WTC11 (cell line): ENCODE results near the gene CATSPER1. TPM values are rescaled to one million over a fixed set of nuclear protein-coding genes. Genes with fewer than 3 reads are reported as not detected.
A peak's percentile ranks its signal among the peaks of the same experiment; 100 is the strongest.

ENCODE experiments used
- ATAC-seq: fragments of 200-7000 bp; cut with Tn5 transposase; 2 replicates; pipeline ENCODE4 v1.10.0; 2021; ENCODE audit warnings: mild to moderate bottlenecking, moderate library complexity
- CTCF ChIA-PET: fragments of 300-600 bp; sonication (Branson Sonifier 250); formaldehyde crosslinking; loops from one replicate; lab custom pipeline; 2021; ENCODE audit warnings: antibody characterized with exemption; lab: Charles Lee
- POLR2A ChIA-PET: fragments of 350-600 bp; sonication (Branson Sonifier 250); formaldehyde crosslinking; loops from one replicate; lab custom pipeline; 2021; ENCODE audit warnings: antibody characterized with exemption; lab: Charles Lee
- DNase-seq: peaks from one replicate; pipeline ENCODE4 v3.0.0; 2021; ENCODE audit warnings: low spot score
- H3K27ac Mint-ChIP-seq: 2 replicates; pipeline ENCODE4 v1.8.0; 2021; ENCODE audit warnings: mixed read lengths
- H3K27me3 Mint-ChIP-seq: 2 replicates; pipeline ENCODE4 v1.8.0; 2021; ENCODE audit warnings: low read depth, mild to moderate bottlenecking, moderate library complexity, mixed read lengths
- H3K36me3 Mint-ChIP-seq: 2 replicates; pipeline ENCODE4 v1.8.0; 2021; ENCODE audit warnings: mixed read lengths
- H3K4me1 Mint-ChIP-seq: 2 replicates; pipeline ENCODE4 v1.8.0; 2022; ENCODE audit warnings: mixed read lengths
- H3K4me3 Mint-ChIP-seq: 2 replicates; pipeline ENCODE4 v1.8.0; 2021; ENCODE audit warnings: mild to moderate bottlenecking, moderate library complexity, mixed read lengths
- H3K9me3 Mint-ChIP-seq: 2 replicates; pipeline ENCODE4 v1.8.0; 2021; ENCODE audit warnings: mixed read lengths
- ARID4B ChIP-seq: sonication (generic); formaldehyde crosslinking; IDR thresholded peaks from 2 replicates; pipeline ENCODE4 v1.8.0; 2023; ENCODE audit warnings: missing genetic modification reagents, mild to moderate bottlenecking, borderline replicate concordance
- CBFB ChIP-seq: sonication (generic); formaldehyde crosslinking; IDR thresholded peaks from 2 replicates; pipeline ENCODE4 v1.8.1; 2022; ENCODE audit warnings: mild to moderate bottlenecking, low read depth, missing genetic modification reagents
- CREB1 ChIP-seq: sonication (generic); formaldehyde crosslinking; IDR thresholded peaks from 2 replicates; pipeline ENCODE4 v1.8.0; 2023; ENCODE audit warnings: mild to moderate bottlenecking, missing genetic modification reagents
- CREM ChIP-seq: sonication (generic); formaldehyde crosslinking; IDR thresholded peaks from 2 replicates; pipeline ENCODE4 v1.8.1; 2022; ENCODE audit warnings: mild to moderate bottlenecking, missing genetic modification reagents, moderate library complexity
- E2F5 ChIP-seq: sonication (generic); formaldehyde crosslinking; IDR thresholded peaks from 2 replicates; pipeline ENCODE4 v1.8.1; 2022; ENCODE audit warnings: mild to moderate bottlenecking, moderate library complexity, missing genetic modification reagents
- ETV6 ChIP-seq: sonication (generic); formaldehyde crosslinking; IDR thresholded peaks from 2 replicates; pipeline ENCODE4 v1.8.1; 2022; ENCODE audit warnings: mild to moderate bottlenecking, missing genetic modification reagents
- FOXK1 ChIP-seq: sonication (generic); formaldehyde crosslinking; IDR thresholded peaks from 2 replicates; pipeline ENCODE4 v1.8.0; 2022; ENCODE audit warnings: mild to moderate bottlenecking, moderate library complexity, missing genetic modification reagents
- GABPB1 ChIP-seq: sonication (generic); formaldehyde crosslinking; IDR thresholded peaks from 2 replicates; pipeline ENCODE4 v1.8.1; 2023; ENCODE audit warnings: mild to moderate bottlenecking, missing genetic modification reagents
- HMGXB4 ChIP-seq: sonication (generic); formaldehyde crosslinking; IDR thresholded peaks from 2 replicates; pipeline ENCODE4 v1.8.1; 2023; ENCODE audit warnings: mild to moderate bottlenecking, moderate library complexity, missing genetic modification reagents
- IRF1 ChIP-seq: sonication (generic); formaldehyde crosslinking; IDR thresholded peaks from 2 replicates; pipeline ENCODE4 v1.8.0; 2023; ENCODE audit warnings: missing genetic modification reagents
- MAX ChIP-seq: sonication (generic); formaldehyde crosslinking; IDR thresholded peaks from 2 replicates; pipeline ENCODE4 v1.8.0; 2022; ENCODE audit warnings: mild to moderate bottlenecking, missing genetic modification reagents
- MYBL2 ChIP-seq: sonication (generic); formaldehyde crosslinking; IDR thresholded peaks from 2 replicates; pipeline ENCODE4 v1.8.1; 2023; ENCODE audit warnings: mild to moderate bottlenecking, moderate library complexity, missing genetic modification reagents
- NFATC4 ChIP-seq: fragments of 250-450 bp; sonication (Bioruptor Pico); IDR thresholded peaks from 2 replicates; pipeline ENCODE4 v1.9.0; 2021; ENCODE audit warnings: mild to moderate bottlenecking
- NFYB ChIP-seq: sonication (generic); formaldehyde crosslinking; conservative IDR thresholded peaks from 2 replicates; pipeline ENCODE4 v1.8.0; 2022; ENCODE audit warnings: low read depth, missing genetic modification reagents
- OVOL2 ChIP-seq: fragments of 250-450 bp; sonication (Bioruptor Pico); IDR thresholded peaks from 2 replicates; pipeline ENCODE4 v1.9.0; 2021; ENCODE audit warnings: mild to moderate bottlenecking, borderline replicate concordance
- SP1 ChIP-seq: sonication (generic); formaldehyde crosslinking; conservative IDR thresholded peaks from 2 replicates; pipeline ENCODE4 v1.8.1; 2022; ENCODE audit warnings: missing genetic modification reagents
- TEAD1 ChIP-seq: sonication (generic); formaldehyde crosslinking; IDR thresholded peaks from 2 replicates; pipeline ENCODE4 v1.8.0; 2022; ENCODE audit warnings: mild to moderate bottlenecking, missing genetic modification reagents
- USF1 ChIP-seq: sonication (generic); formaldehyde crosslinking; IDR thresholded peaks from 2 replicates; pipeline ENCODE4 v1.8.0; 2022; ENCODE audit warnings: mild to moderate bottlenecking, missing genetic modification reagents
- USF2 ChIP-seq: sonication (generic); formaldehyde crosslinking; IDR thresholded peaks from 2 replicates; pipeline ENCODE4 v1.8.1; 2023; ENCODE audit warnings: mild to moderate bottlenecking, missing genetic modification reagents, moderate library complexity
- ZNF416 ChIP-seq: fragments of 250-450 bp; sonication (Bioruptor Pico); IDR thresholded peaks from 2 replicates; pipeline ENCODE4 v1.9.0; 2021; ENCODE audit warnings: mild to moderate bottlenecking, inconsistent platforms
- ZSCAN18 ChIP-seq: fragments of 250-450 bp; sonication (Bioruptor Pico); IDR thresholded peaks from 2 replicates; pipeline ENCODE4 v2.1.2; 2022; ENCODE audit warnings: mild to moderate bottlenecking, moderate library complexity
- total RNA-seq: library from RNA; stranded (reverse); gene quantifications from 3 replicates; pipeline ENCODE4 v1.2.3, GENCODE V29; 2021

The CATSPER1 gene
- total RNA-seq, 1 experiment from 2014 or later: not detected

GRCh38 chr11:66052664-66052982, 26.3 kb upstream of the CATSPER1 start (continued):
- TF ChIP-seq USF1 (CRISPR knock-in tag): no peak
- no peak for TF ChIP-seq CREB1 (CRISPR knock-in tag)

GRCh38 chr11:66051766-66052663, 25.7 kb upstream of the CATSPER1 start, which contains the start of gene SF3B2:
SF3B2 (plus strand) TSS chr11:66052364; CDS start chr11:66052385, 21 bp downstream.
- H3K4me1 Mint-ChIP-seq: peaks cover 35% of the 10 kb centered on the region
- H3K9me3 Mint-ChIP-seq: no peaks in the 10 kb centered on the region
- DNase-seq: peak; percentile 97
- ATAC-seq: peak; percentile 95
- peaks cover 32% of the 10 kb centered on the region for H3K36me3 Mint-ChIP-seq
- POLR2A ChIA-PET: interaction anchor here (0.5 to 1.9 kb wide), 6 partner anchors 20 to 216 kb away, joined by 3 to 8 read pairs (median 4); partner anchors contain the start of genes FIBP and MUS81
- TF ChIP-seq ZNF416 (CRISPR knock-in tag) (no peak), IRF1 (no peak), E2F5 (CRISPR knock-in tag) (peak; percentile 84), NFATC4 (CRISPR knock-in tag) (no peak), ZSCAN18 (CRISPR knock-in tag) (no peak), FOXK1 (CRISPR knock-in tag) (peak; percentile 85), TEAD1 (CRISPR knock-in tag) (0 out of 2 replicates have a peak, but pooled peaks have one; percentile 9), MYBL2 (CRISPR knock-in tag) (no peak; the same call in 1 of the 2 replicates), USF1 (CRISPR knock-in tag) (peak; percentile 8; the same call in 1 of the 2 replicates), ARID4B (CRISPR knock-in tag) (0 out of 2 replicates have a peak, but pooled peaks have one; percentile 25), NFYB (CRISPR knock-in tag) (peak; percentile 69), CBFB (CRISPR knock-in tag) (peak; percentile 73; the same call in 1 of the 2 replicates), MAX (peak; percentile 81), OVOL2 (CRISPR knock-in tag) (no peak), HMGXB4 (CRISPR knock-in tag) (peak; percentile 32; the same call in 1 of the 2 replicates), CREB1 (CRISPR knock-in tag) (0 out of 2 replicates have a peak, but pooled peaks have one; percentile 53), GABPB1 (CRISPR knock-in tag) (peak; percentile 54), CREM (CRISPR knock-in tag) (peak; percentile 76; the same call in 1 of the 2 replicates), ETV6 (peak; percentile 80; the same call in 1 of the 2 replicates), SP1 (CRISPR knock-in tag) (peak; percentile 86), USF2 (peak; percentile 56)
- H3K27me3 Mint-ChIP-seq: no peaks in the 10 kb centered on the region
- H3K27ac Mint-ChIP-seq: peak within 1 kb of the TSS; percentile 98
- H3K4me3 Mint-ChIP-seq: peak within 1 kb of the TSS; percentile 100
- CTCF ChIA-PET: interaction anchor here (0.6 to 4.2 kb wide), 12 partner anchors 17 to 746 kb away, joined by 3 to 35 read pairs (median 4); partner anchors contain the start of genes FIBP, PACS1, RAB1B and ZNRD2
